ENCODE data around the gene DUSP22.

Gene DUSP22

GRCh38 chr6:297571-298232 lies 5.4 kb downstream of the DUSP22 start:
- DNase-seq = no peak

- no peak for DNase-seq
These were observed 6.2 kb downstream of the DUSP22 start for GRCh38 chr6:298233-299103.

DNA sequence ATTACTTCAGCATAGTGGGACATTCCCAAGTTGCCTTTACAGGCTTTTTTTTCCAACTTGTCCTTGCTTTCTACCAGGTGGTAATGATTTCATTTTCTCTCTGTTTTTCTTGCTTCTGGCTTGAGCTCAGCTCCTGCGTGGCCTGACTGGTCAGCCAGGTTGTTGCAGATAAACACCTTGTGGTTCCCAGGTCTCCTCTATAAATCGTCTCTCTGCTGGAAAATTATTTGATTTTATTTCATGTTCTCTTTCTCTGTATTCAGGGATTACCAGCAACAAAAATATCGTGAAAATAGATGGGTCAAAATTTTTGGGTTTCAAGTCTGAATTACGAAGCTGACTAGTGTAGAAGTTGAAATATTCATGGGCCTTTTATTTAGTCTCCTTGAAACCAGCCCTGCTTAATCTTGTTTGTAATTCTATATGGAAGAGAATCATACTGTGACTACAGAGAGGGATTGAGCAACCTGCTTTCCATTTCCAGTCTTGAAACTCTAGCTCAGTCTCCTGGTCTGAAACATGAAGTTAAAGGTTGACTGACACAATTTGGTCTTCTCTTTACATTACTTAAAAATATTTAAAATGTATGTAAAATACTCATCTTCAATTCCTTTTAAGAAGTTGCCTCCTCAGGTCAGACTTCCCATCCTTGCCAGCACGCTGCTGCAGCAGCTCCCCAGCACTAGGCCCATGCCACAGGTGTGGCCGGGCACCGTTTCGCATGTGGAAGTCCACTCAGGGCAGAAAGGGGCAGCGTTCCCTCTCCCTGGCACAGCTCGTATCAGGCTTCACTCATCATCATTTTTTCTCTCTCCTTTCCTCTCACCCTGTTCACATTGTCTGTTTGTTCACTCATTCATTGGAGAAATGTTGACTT lies 7.1 kb downstream of the DUSP22 start:
- no peak for DNase-seq

- DNase-seq = no peak
These were observed 7.7 kb downstream of the DUSP22 start for GRCh38 chr6:300026-300425.

DNA sequence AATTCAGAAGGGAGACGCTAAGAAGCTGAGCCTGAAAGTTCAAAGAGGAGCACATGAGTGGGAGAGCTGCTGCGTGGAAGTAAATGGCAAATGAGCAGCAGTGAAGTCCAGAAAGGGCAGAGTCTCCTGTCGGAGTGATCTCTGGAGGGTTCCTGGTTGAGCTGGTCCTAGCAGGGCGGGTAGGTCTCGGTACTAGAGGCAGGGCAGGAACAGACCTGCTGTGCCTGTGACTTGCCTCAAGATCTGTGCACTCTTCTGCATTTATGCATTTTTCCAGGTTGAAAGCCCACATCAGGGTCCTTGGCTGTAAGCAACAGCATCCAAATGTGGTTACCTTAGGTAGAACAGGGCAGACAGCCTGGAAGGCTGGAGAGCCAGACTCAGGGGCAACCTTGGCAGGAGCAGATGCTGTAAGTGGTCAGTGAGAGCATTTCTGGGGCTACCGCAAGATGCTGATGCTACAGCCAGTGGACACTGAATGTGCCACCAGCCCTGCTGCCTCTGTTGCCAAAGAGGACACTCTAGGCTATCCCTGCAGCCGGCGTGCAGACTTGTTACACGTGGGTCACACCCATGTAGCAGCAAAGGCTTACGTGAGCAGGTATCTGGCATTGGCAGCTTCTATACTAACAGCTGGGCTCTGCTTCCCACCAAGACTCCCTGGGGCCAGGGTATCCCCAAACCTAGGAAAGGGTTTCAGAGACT lies 8.4 kb downstream of the DUSP22 start:
- DNase-seq = no peak

DNA sequence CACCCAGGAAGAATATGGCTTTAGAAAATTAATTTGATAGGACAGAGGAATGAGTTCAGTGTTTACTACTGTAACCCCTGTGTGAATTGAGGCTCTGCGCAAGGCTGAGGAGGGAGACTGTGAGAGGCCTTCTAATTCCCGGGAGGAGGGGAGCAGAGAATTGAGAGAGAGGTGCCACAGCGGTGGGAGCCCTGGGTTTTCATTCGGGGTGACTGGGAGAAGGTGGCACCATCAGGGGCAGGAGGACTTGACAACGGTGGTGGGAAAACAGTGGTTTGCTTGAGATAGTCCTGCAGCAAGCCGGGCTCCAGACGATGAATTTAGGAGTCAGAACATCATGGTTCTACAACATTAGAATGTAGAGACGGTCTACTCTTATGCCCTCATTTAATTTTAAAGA lies 9.2 kb downstream of the DUSP22 start:
- DNase-seq = no peak

DNA sequence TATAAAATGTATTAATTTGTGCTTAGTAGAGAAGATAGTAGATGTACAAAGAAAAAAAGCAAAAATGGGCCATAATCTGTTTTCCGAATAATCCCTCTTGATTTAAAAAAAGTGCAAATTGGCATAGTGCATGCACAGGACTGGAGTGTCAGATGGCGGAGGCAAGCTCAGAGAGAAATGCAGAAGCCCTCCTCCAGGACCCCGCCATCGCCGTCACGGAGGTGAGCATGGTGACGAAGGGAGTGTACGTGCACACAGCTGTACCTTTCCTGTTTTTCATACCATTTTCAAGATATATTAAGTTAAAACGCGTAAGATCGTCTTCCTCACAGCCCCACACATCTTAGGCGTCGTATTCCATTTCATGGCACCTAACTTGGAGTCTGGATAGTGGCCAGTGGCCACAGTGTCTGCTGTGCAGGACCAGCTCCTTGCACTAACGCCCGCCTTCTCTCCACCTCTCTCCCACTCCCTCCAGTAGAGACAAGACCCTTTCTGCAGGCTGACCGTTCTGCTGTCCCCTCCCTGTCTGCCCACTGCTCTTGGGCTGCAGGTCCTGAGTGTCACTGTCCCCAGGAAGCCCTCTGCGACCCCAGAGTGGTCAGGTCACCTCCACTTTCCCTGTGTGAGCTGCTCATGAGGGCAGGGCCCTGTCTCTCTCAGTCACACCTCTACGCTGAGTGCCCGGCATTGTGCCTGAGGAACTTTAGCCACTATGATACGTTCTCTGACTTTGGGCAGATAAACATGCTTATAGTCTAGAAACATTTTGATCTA lies 9.8 kb downstream of the DUSP22 start:
- DNase-seq = no peak

GRCh38 chr6:302760-303159 lies 10.5 kb downstream of the DUSP22 start:
- DNase-seq = no peak

GRCh38 chr6:303263-303662 lies 11.0 kb downstream of the DUSP22 start:
- DNase-seq = no peak

DNA sequence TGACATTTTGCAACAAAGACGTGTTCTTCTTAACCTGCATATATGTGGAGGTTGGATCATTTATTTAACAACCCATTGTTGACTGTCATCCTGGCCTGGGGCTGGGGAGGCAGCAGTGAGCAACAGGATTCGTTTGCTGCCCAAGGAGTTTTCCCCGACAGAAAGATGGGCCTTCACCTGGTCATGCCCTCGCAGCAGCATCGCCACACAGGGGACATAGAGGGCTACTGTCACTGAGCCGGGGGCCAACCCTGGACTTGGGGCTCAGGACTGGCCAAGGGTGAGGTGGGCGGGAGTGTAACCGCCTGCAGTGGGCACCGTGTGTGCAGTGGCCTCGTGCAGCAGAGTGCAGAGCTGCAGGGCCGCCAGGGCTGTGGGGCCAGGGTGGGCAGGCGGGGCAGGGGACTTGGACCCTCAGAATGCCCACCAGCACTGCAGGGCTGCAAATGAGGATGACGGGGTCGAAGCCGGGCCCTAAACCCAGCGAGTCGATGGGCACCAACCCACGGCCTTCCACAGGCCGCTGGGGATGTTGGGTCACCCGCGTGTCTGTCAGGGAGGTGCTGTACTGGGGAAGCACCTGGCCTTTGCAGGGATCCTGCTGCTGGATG lies 11.8 kb downstream of the DUSP22 start:
- DNase-seq = no peak

DNA sequence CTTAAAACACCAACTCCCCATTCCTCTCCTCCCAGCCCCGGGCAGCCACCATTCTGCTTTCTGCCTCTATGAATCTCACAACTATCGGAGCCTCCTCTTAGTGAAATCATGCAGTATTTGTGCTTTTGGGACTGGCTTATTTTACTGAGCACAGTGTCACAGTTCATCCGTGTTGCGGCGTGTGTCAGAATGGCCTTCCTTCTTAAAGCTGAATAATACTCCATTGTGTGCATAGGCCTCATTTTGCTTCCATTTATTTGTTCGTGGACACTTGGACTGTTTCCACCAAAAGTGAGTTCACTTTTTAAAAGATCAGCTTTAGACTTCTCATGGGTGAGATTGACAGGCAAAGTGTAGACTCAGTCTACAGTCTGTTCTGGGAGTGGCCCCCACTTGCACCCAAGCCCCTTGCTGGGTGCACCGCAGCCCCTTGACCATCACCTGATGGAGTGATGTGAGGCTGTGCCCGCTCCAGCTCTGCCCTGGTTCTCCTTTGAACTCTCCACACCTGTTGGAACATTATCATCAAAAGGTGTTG lies 12.6 kb downstream of the DUSP22 start:
- DNase-seq = no peak

GRCh38 chr6:305371-306206 lies 13.3 kb downstream of the DUSP22 start:
- peak; percentile 55 for DNase-seq

DNA sequence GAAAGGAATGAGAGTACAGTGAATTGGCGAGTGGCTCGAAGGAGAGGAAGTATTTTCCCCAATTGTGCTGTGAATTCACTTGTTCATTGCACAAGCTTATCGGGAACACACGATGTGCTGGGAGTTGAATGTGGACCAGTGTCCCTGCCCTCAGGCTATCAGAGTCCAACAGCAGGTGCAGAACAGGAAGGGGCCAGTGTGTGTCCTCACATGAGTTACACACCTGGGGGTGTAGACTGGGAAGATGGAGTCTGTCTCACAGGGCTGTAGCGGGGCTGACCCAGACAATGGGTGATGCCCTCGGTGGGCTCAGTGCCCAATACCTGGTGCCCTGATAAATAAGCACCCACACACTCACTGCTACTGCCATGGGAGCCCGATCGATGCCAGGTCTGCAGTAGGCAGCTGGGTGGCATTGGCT lies 14.4 kb downstream of the DUSP22 start:
- DNase-seq = no peak

GRCh38 chr6:307065-307814 lies 15.0 kb downstream of the DUSP22 start:
- no peak for DNase-seq

GRCh38 chr6:307874-308273 lies 15.6 kb downstream of the DUSP22 start:
- no peak for DNase-seq

GRCh38 chr6:308307-308706 lies 16.0 kb downstream of the DUSP22 start:
- no peak for DNase-seq

DNA sequence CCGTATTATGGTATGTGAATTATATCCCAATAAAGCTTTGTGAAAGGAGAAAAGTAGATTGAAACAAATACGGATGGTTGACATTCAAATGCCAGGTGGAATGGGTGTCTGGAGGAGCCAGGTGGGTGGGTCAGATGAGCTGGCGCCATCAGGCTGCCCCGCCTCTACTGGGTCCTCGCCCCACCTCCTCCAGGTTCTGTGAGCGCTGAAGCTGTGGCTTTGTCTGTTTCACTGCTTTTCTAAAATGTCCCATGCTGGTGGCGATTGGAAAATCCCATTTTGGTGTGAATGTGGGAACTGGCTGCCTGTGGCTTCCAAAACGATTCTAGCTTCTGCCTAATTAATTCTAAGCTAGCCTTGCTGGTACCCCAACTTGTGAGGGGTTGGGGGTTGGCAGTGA lies 16.5 kb downstream of the DUSP22 start:
- no peak for DNase-seq

DNA sequence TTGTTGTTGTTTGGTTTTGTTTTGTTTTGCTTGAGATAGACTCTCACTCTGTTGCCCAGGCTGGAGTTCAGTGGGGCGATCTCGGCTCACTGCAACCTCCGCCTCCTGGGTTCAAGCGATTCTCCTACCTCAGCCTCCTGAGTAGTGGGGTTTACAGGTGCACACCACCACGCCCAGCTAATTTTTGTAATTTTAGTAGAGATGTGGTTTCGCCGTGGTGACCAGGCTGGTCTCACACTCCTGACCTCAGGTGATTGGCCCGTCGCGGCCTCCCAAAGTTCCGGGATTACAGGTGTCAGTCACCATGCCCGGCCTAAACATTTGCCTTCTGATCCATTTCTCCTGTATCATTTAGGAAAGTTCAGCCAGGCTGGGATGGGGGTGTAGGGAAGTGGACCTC lies 17.7 kb downstream of the DUSP22 start:
- DNase-seq = no peak

DNA sequence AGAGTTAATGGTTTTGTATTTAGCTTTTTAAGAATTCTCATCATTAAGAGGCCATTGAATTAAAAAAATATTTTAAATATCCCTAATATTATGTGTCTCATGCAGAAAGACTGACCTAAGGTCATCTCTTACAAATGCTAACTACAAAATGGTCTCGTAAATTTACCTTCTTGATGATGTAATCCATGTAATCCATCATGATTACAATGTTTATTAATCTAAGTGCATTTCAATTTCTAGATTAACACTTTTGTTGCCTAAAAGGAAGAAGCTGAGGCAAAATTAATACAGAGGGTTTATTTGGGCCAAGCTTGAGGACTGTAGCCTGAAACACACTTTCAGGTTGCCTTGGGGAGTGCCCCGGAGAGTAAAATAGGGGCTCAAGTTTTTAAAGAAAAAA lies 18.4 kb downstream of the DUSP22 start:
- DNase-seq = no peak

Measured in activated CD4-positive, alpha-beta T cell treated with anti-CD3 and anti-CD28 coated beads, Interleukin-2, amount 50 U/mL, for 16 hours (primary cell).